ENCODE measurements around the gene LIMS3.
"Not testable (repeated sequence)": the region's sequence is repeated elsewhere in the genome, so short reads cannot be mapped to it uniquely, and the experiment has no call there.

The LIMS3 gene

GRCh38 chr2:109950146-109950843, 51.8 kb downstream of the LIMS3 start:
- not testable (repeated sequence) for H3K4me3 Mint-ChIP-seq; ATAC-seq (replicated peaks); H3K9me3 Mint-ChIP-seq; DNase-seq; H3K27me3 Mint-ChIP-seq; H3K4me1 Mint-ChIP-seq (ENCODE audit: low read depth in 2 of 2); H3K27ac Mint-ChIP-seq; H3K36me3 Mint-ChIP-seq (ENCODE audit: insufficient read depth)

GRCh38 chr2:109963942-109964341, 65.5 kb downstream of the LIMS3 start:
- H3K4me3 Mint-ChIP-seq; H3K9me3 Mint-ChIP-seq; H3K27me3 Mint-ChIP-seq; H3K27ac Mint-ChIP-seq; ATAC-seq (replicated peaks); H3K4me1 Mint-ChIP-seq (ENCODE audit: low read depth in 2 of 2); H3K36me3 Mint-ChIP-seq (ENCODE audit: insufficient read depth); DNase-seq: not testable (repeated sequence)

- not testable (repeated sequence) for ATAC-seq (replicated peaks); H3K4me3 Mint-ChIP-seq; H3K27me3 Mint-ChIP-seq; H3K4me1 Mint-ChIP-seq (ENCODE audit: low read depth in 2 of 2); H3K9me3 Mint-ChIP-seq; DNase-seq; H3K27ac Mint-ChIP-seq; H3K36me3 Mint-ChIP-seq (ENCODE audit: insufficient read depth)
These were observed 67.0 kb downstream of the LIMS3 start for GRCh38 chr2:109965482-109965881.

GRCh38 chr2:109966107-109966736, 67.7 kb downstream of the LIMS3 start:
- not testable (repeated sequence) for H3K27ac Mint-ChIP-seq; H3K36me3 Mint-ChIP-seq (ENCODE audit: insufficient read depth); DNase-seq; H3K27me3 Mint-ChIP-seq; ATAC-seq (replicated peaks); H3K4me1 Mint-ChIP-seq (ENCODE audit: low read depth in 2 of 2); H3K4me3 Mint-ChIP-seq; H3K9me3 Mint-ChIP-seq

- not testable (repeated sequence) for ATAC-seq (replicated peaks); H3K27ac Mint-ChIP-seq; H3K36me3 Mint-ChIP-seq (ENCODE audit: insufficient read depth); H3K4me1 Mint-ChIP-seq (ENCODE audit: low read depth in 2 of 2); H3K4me3 Mint-ChIP-seq; H3K27me3 Mint-ChIP-seq; H3K9me3 Mint-ChIP-seq; DNase-seq
These were observed 68.4 kb downstream of the LIMS3 start for GRCh38 chr2:109966858-109967257.

- not testable (repeated sequence) for H3K9me3 Mint-ChIP-seq; H3K4me3 Mint-ChIP-seq; H3K36me3 Mint-ChIP-seq (ENCODE audit: insufficient read depth); H3K27me3 Mint-ChIP-seq; DNase-seq; H3K27ac Mint-ChIP-seq; H3K4me1 Mint-ChIP-seq (ENCODE audit: low read depth in 2 of 2)
- peak; percentile 41 for ATAC-seq (replicated peaks)
These were observed 71.4 kb downstream of the LIMS3 start for GRCh38 chr2:109969864-109970263.

- not testable (repeated sequence) for ATAC-seq (replicated peaks)
These were observed 73.2 kb downstream of the LIMS3 start for GRCh38 chr2:109971710-109972109.

More at GRCh38 chr2:109971710-109972109, 73.2 kb downstream of the LIMS3 start:
- H3K4me1 Mint-ChIP-seq (ENCODE audit: low read depth in 2 of 2); H3K4me3 Mint-ChIP-seq; DNase-seq; H3K27ac Mint-ChIP-seq; H3K9me3 Mint-ChIP-seq; H3K36me3 Mint-ChIP-seq (ENCODE audit: insufficient read depth); H3K27me3 Mint-ChIP-seq: not testable (repeated sequence)
